ENCODE data around the gene BANK1. TPM values are rescaled to one million over a fixed set of nuclear protein-coding genes. Genes with fewer than 3 reads are reported as not detected.

BANK1 gene
- total RNA-seq, 1 experiment from 2014 or later, result 2.4 TPM

- TF ChIP-seq MAX (IDR thresholded peaks at IDR 0.05), result peak; percentile 91
- TF ChIP-seq POLR2A (IDR thresholded peaks at IDR 0.05; ENCODE audit: borderline replicate concordance, extremely low read depth, insufficient read depth, insufficient read length), result no peak
- peak; percentile 42; the same call in 1 of the 2 replicates for TF ChIP-seq POLR2AphosphoS5 (IDR thresholded peaks at IDR 0.05; ENCODE audit: low read depth, low read length)
- no peak for TF ChIP-seq EZH2 (IDR thresholded peaks at IDR 0.05)
- TF ChIP-seq TCF7L2 (IDR thresholded peaks at IDR 0.05; ENCODE audit: borderline replicate concordance, extremely low read depth, insufficient read depth, insufficient read length), result no peak
- TF ChIP-seq ZNF274 (IDR thresholded peaks at IDR 0.05; ENCODE audit: low read depth, low read length), result no peak
- no peak for TF ChIP-seq REST (IDR thresholded peaks at IDR 0.05; ENCODE audit: low read depth)
- TF ChIP-seq SP1 (IDR thresholded peaks at IDR 0.05; ENCODE audit: low read depth), result peak; percentile 87
- no peak for TF ChIP-seq ZFX (IDR thresholded peaks at IDR 0.05)
- TF ChIP-seq EGR1 (IDR thresholded peaks at IDR 0.05; ENCODE audit: low read depth), result no peak
- peak; percentile 87 for TF ChIP-seq FOSL1 (IDR thresholded peaks at IDR 0.05; ENCODE audit: low read depth)
Measured at GRCh38 chr4:101977076-101977475, 186.5 kb downstream of the BANK1 start (continued).

- Histone ChIP-seq H3K9me3 (ENCODE audit: control insufficient read depth in 1 of 2, insufficient read depth in 1 of 2, low read depth in 1 of 2, low read length in 2 of 2) (no peaks in the 10 kb centered on the region), H3K79me2 (ENCODE audit: insufficient read depth, low read length) (no peaks in the 10 kb centered on the region), H3K9ac (ENCODE audit: low read length) (no peak overlapping the region; the same call in 1 of the 2 replicates), H3K9me2 (ENCODE audit: insufficient read depth) (no peaks in the 10 kb centered on the region), H4K20me1 (ENCODE audit: insufficient read depth) (no peaks in the 10 kb centered on the region), H2AFZ (ENCODE audit: low read depth, low read length, poor library complexity, severe bottlenecking) (peak overlapping the region; percentile 81), H3K4me1 (ENCODE audit: control insufficient read depth in 1 of 2, insufficient read depth in 2 of 2, low read length in 2 of 2) (peaks cover 17 to 20% of the 10 kb centered on the region in 2 experiments), H3K4me3 (replicated peaks in 1 of 2; ENCODE audit: low read depth in 1 of 2, low read length in 2 of 2) (no peak overlapping the region), H3K4me2 (ENCODE audit: low read length) (peak overlapping the region; percentile 62), H3K36me3 (ENCODE audit: control insufficient read depth in 1 of 2, insufficient read depth in 2 of 2, low read length in 2 of 2) (no peaks in the 10 kb centered on the region), H3K27ac (ENCODE audit: low read depth, low read length) (peak overlapping the region; percentile 30), H3K27me3 (ENCODE audit: insufficient read depth, low read length) (no peaks in the 10 kb centered on the region)
- intact Hi-C loops (cut with micrococcal nuclease), result no loop called here
- BruUV-seq (replicated peaks), result no TSS peak
- CTCF ChIA-PET, result interaction anchor here (1.2 kb wide), 1 partner anchor 28 kb away, joined by 3 read pairs; no protein-coding TSS in a partner anchor
- RAD21 ChIA-PET (ENCODE audit: low non-redundant PET in 1 of 2, low total read pairs in 2 of 2, uncharacterized antibody in 2 of 2, unreplicated experiment in 2 of 2), result no interaction called here
- peak; percentile 80 for ATAC-seq
- POLR2A ChIA-PET, result no interaction called here
- DNase-seq (ENCODE audit: low read depth, low spot score), result peak; percentile 66
- TF ChIP-seq SRF (IDR thresholded peaks at IDR 0.05; ENCODE audit: low read depth) (no peak), ZNF274 (IDR thresholded peaks at IDR 0.05; ENCODE audit: low read depth, low read length) (no peak), EZH2phosphoT487 (IDR thresholded peaks at IDR 0.05; ENCODE audit: borderline replicate concordance) (no peak), EGR1 (IDR thresholded peaks at IDR 0.05; ENCODE audit: low read depth) (peak; percentile 68; the same call in 1 of the 2 replicates), REST (IDR thresholded peaks at IDR 0.05; ENCODE audit: low read depth) (no peak), MAX (IDR thresholded peaks at IDR 0.05) (peak; percentile 62), ELF1 (IDR thresholded peaks at IDR 0.05; ENCODE audit: borderline replicate concordance, low read depth) (peak; percentile 38; the same call in 1 of the 2 replicates), JUND (IDR thresholded peaks at IDR 0.05) (peak; percentile 72), SIN3A (IDR thresholded peaks at IDR 0.05; ENCODE audit: low read depth) (peak; percentile 59; the same call in 1 of the 2 replicates), CEBPB (IDR thresholded peaks at IDR 0.05; ENCODE audit: low read depth) (no peak; the same call in 1 of the 2 replicates), FOSL1 (IDR thresholded peaks at IDR 0.05; ENCODE audit: low read depth) (peak; percentile 26; the same call in 1 of the 2 replicates), RAD21 (IDR thresholded peaks at IDR 0.05; ENCODE audit: low read depth) (no peak), ZFX (IDR thresholded peaks at IDR 0.05) (no peak), POLR2AphosphoS5 (IDR thresholded peaks at IDR 0.05; ENCODE audit: low read depth, low read length) (0 out of 2 replicates have a peak, but pooled peaks have one; percentile 29)
Measured at GRCh38 chr4:101981756-101982155, 191.2 kb downstream of the BANK1 start.

All from HCT116 (cell line).